Progenitor cell of endocrine pancreas (in vitro differentiated cells): ENCODE measurements around the gene GLCE. TPM values are rescaled to one million over a fixed set of nuclear protein-coding genes. Genes with fewer than 3 reads are reported as not detected.

Source experiments
- DNase-seq: peaks from one replicate; pipeline ENCODE4 v3.0.0; 2021; ENCODE audit warnings: low spot score; ENCODE audit not compliant: unreplicated experiment
- H3K27ac Mint-ChIP-seq: 2 replicates; pipeline ENCODE4 v1.8.0; 2021; ENCODE audit warnings: mild to moderate bottlenecking, moderate library complexity, mixed read lengths
- H3K27me3 Mint-ChIP-seq: 2 replicates; pipeline ENCODE4 v1.8.0; 2021; ENCODE audit warnings: mixed read lengths
- H3K36me3 Mint-ChIP-seq: 2 replicates; pipeline ENCODE4 v1.8.0; 2022; ENCODE audit warnings: mixed read lengths; ENCODE audit not compliant: insufficient read depth
- H3K4me1 Mint-ChIP-seq: 2 replicates; pipeline ENCODE4 v1.8.0; 2021; ENCODE audit warnings: low read depth, mixed read lengths
- H3K4me3 Mint-ChIP-seq: 2 replicates; pipeline ENCODE4 v1.8.0; 2021; ENCODE audit warnings: low read depth, mild to moderate bottlenecking, moderate library complexity, mixed read lengths
- H3K9me3 Mint-ChIP-seq: 2 replicates; pipeline ENCODE4 v1.8.0; 2021; ENCODE audit warnings: low read depth, mixed read lengths
- CTCF ChIP-seq: fragments of 200-600 bp; sonication (generic); IDR thresholded peaks from one replicate; pipeline ENCODE4 v1.5.0; 2021; ENCODE audit warnings: antibody characterized with exemption, mild to moderate bottlenecking; ENCODE audit not compliant: unreplicated experiment
- total RNA-seq: library from RNA; stranded (reverse); gene quantifications from 2 replicates; pipeline ENCODE4 v1.2.1, GENCODE V29; 2021

GLCE gene
- total RNA-seq, 1 donor from 2014 or later, result 18.0 TPM

GRCh38 chr15:69118089-69118488 is 42.3 kb upstream of the GLCE start:
- Mint-ChIP-seq H3K36me3 (no peaks in the 10 kb centered on the region), H3K27me3 (peaks cover 72% of the 10 kb centered on the region), H3K27ac (no peak overlapping the region), H3K9me3 (no peaks in the 10 kb centered on the region), H3K4me1 (peaks cover 2% of the 10 kb centered on the region), H3K4me3 (no peak overlapping the region)
- no peak for TF ChIP-seq CTCF
- no peak for DNase-seq

- H3K36me3 Mint-ChIP-seq, result no peaks in the 10 kb centered on the region
- DNase-seq, result no peak
- peaks cover 63% of the 10 kb centered on the region for H3K27me3 Mint-ChIP-seq
- H3K4me1 Mint-ChIP-seq, result peaks cover 2% of the 10 kb centered on the region
- TF ChIP-seq CTCF, result no peak
- no peaks in the 10 kb centered on the region for H3K9me3 Mint-ChIP-seq
- H3K4me3 Mint-ChIP-seq, result no peak overlapping the region
- no peak overlapping the region for H3K27ac Mint-ChIP-seq
These were observed 41.4 kb upstream of the GLCE start for GRCh38 chr15:69119001-69119400.

DNA sequence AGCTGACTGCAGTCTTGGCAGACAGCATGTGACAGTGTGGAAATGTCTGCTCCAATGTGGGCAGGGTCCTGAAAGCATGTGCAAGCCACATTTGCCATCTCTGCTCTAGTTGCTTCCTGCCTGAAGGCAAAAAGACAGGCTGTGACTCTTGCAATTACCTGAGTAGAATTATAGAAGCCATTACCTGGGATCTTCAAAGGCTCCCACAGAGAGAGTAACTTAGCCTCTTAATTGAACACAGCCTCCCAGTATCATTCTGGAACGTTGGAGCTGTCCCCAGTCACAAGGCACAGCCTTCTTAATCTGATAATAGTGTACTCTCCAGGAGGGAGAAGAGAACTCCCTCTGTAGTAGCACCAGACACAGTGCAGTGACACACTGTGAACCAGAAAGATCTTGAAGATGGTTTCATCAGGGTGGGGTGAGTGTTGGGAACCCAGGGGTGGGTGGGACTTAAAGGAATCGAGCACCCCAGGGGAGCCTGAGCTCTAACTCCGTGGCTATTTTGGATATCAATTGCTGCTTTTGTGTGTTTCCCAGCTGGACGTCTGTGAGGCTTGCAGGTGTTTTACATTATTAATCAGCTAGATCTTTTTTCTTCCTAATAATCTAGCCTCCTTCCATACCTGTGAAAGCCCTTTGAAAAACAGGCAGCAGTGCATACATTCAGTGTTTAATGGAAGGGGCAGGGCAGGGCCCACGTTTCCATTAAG is 40.6 kb upstream of the GLCE start:
- TF ChIP-seq CTCF, result no peak
- peaks cover 2% of the 10 kb centered on the region for H3K4me1 Mint-ChIP-seq
- H3K27me3 Mint-ChIP-seq, result peaks cover 55% of the 10 kb centered on the region
- DNase-seq, result no peak
- H3K9me3 Mint-ChIP-seq, result no peaks in the 10 kb centered on the region
- H3K27ac Mint-ChIP-seq, result no peak overlapping the region
- no peaks in the 10 kb centered on the region for H3K36me3 Mint-ChIP-seq
- no peak overlapping the region for H3K4me3 Mint-ChIP-seq

GRCh38 chr15:69120732-69121131 is 39.7 kb upstream of the GLCE start:
- no peak for DNase-seq
- Mint-ChIP-seq H3K4me3 (no peak overlapping the region), H3K4me1 (peaks cover 2% of the 10 kb centered on the region), H3K36me3 (no peaks in the 10 kb centered on the region), H3K27ac (no peak overlapping the region), H3K27me3 (peaks cover 46% of the 10 kb centered on the region), H3K9me3 (no peaks in the 10 kb centered on the region)
- no peak for TF ChIP-seq CTCF

- Mint-ChIP-seq H3K36me3 (no peaks in the 10 kb centered on the region), H3K4me3 (no peak overlapping the region), H3K4me1 (peaks cover 4% of the 10 kb centered on the region), H3K9me3 (no peaks in the 10 kb centered on the region), H3K27me3 (peaks cover 40% of the 10 kb centered on the region), H3K27ac (no peak overlapping the region)
- DNase-seq, result no peak
- no peak for TF ChIP-seq CTCF
These were observed 39.1 kb upstream of the GLCE start for GRCh38 chr15:69121198-69121828.
